ENCODE measurements around the gene PARL.

PARL gene

GRCh38 chr3:183816681-183817510, 67.8 kb downstream of the PARL start:
- H2BK12ac ChIP-seq (ENCODE audit: low read length in 2 of 2) = no peak overlapping the region
- H3K79me1 ChIP-seq (replicated peaks; ENCODE audit: low read length, poor library complexity, severe bottlenecking) = peaks cover 4% of the 10 kb centered on the region
- H3K23ac ChIP-seq (ENCODE audit: low read length in 2 of 2) = no peak overlapping the region
- H3K18ac ChIP-seq (ENCODE audit: low read depth in 1 of 2, low read length in 2 of 2) = no peak overlapping the region
- H3K14ac ChIP-seq (ENCODE audit: low read length in 2 of 2) = no peak overlapping the region
- 92% methylated on average over 20 of the region's 20 CpGs for WGBS
- DNase-seq = no peak
- H3K4me3 ChIP-seq (ENCODE audit: insufficient read depth in 1 of 2, low read depth in 1 of 2, low read length in 2 of 2) = no peak overlapping the region
- H3K4me1 ChIP-seq (ENCODE audit: control insufficient read depth, insufficient read depth, low read depth, low read length) = peaks cover 6% of the 10 kb centered on the region
- H2AFZ ChIP-seq (ENCODE audit: low read depth, low read length) = no peak overlapping the region
- H3K36me3 ChIP-seq (ENCODE audit: control insufficient read depth in 1 of 2, insufficient read depth in 2 of 2, low read depth in 1 of 2, low read length in 2 of 2) = peaks cover 11 to 36% of the 10 kb centered on the region in 2 experiments
- no peak overlapping the region for H2AK5ac ChIP-seq (ENCODE audit: low read length, severe bottlenecking)
- no peak overlapping the region for H3K4ac ChIP-seq (ENCODE audit: low read depth in 1 of 2, low read length in 2 of 2)
- no peak overlapping the region for H2BK15ac ChIP-seq (ENCODE audit: low read depth, poor library complexity, severe bottlenecking)
- no peaks in the 10 kb centered on the region for H3K27me3 ChIP-seq (ENCODE audit: control insufficient read depth in 1 of 2, insufficient read depth in 1 of 2, low read length in 2 of 2)
- H3K9me3 ChIP-seq (ENCODE audit: control insufficient read depth, low read length) = no peaks in the 10 kb centered on the region
- no peak overlapping the region for H3K27ac ChIP-seq (ENCODE audit: low read length, poor library complexity, severe bottlenecking)
- no peak overlapping the region for H3K4me2 ChIP-seq (ENCODE audit: low read length, poor library complexity, severe bottlenecking)
- no peak overlapping the region for H3K9ac ChIP-seq (ENCODE audit: low read length)
- H2BK5ac ChIP-seq (ENCODE audit: low read depth, low read length, poor library complexity, severe bottlenecking) = no peak overlapping the region
- H2BK120ac ChIP-seq (ENCODE audit: low read depth, low read length) = no peak overlapping the region
- no peak overlapping the region for H4K8ac ChIP-seq (ENCODE audit: low read length)
- no peak overlapping the region for H4K91ac ChIP-seq (ENCODE audit: low read length)

GRCh38 chr3:183815951-183816475, 68.7 kb downstream of the PARL start:
- Histone ChIP-seq H3K9me3 (ENCODE audit: control insufficient read depth, low read length) (no peaks in the 10 kb centered on the region), H2BK15ac (ENCODE audit: low read depth, poor library complexity, severe bottlenecking) (no peak overlapping the region), H2BK5ac (ENCODE audit: low read depth, low read length, poor library complexity, severe bottlenecking) (no peak overlapping the region), H3K18ac (ENCODE audit: low read depth in 1 of 2, low read length in 2 of 2) (no peak overlapping the region), H3K27ac (ENCODE audit: low read length, poor library complexity, severe bottlenecking) (no peak overlapping the region), H4K91ac (ENCODE audit: low read length) (no peak overlapping the region), H3K4me2 (ENCODE audit: low read length, poor library complexity, severe bottlenecking) (no peak overlapping the region), H4K8ac (ENCODE audit: low read length) (no peak overlapping the region), H2BK120ac (ENCODE audit: low read depth, low read length) (no peak overlapping the region), H3K4me1 (ENCODE audit: control insufficient read depth, insufficient read depth, low read depth, low read length) (peaks cover 6% of the 10 kb centered on the region), H3K4ac (ENCODE audit: low read depth in 1 of 2, low read length in 2 of 2) (no peak overlapping the region), H3K4me3 (ENCODE audit: insufficient read depth in 1 of 2, low read depth in 1 of 2, low read length in 2 of 2) (no peak overlapping the region), H3K36me3 (ENCODE audit: control insufficient read depth in 1 of 2, insufficient read depth in 2 of 2, low read depth in 1 of 2, low read length in 2 of 2) (peaks cover 20 to 44% of the 10 kb centered on the region in 2 experiments), H2AFZ (ENCODE audit: low read depth, low read length) (no peak overlapping the region), H2BK12ac (ENCODE audit: low read length in 2 of 2) (no peak overlapping the region), H2AK5ac (ENCODE audit: low read length, severe bottlenecking) (no peak overlapping the region), H3K9ac (ENCODE audit: low read length) (no peak overlapping the region), H3K27me3 (ENCODE audit: control insufficient read depth in 1 of 2, insufficient read depth in 1 of 2, low read length in 2 of 2) (no peaks in the 10 kb centered on the region), H3K14ac (ENCODE audit: low read length in 2 of 2) (no peak overlapping the region), H3K23ac (ENCODE audit: low read length in 2 of 2) (no peak overlapping the region), H3K79me1 (replicated peaks; ENCODE audit: low read length, poor library complexity, severe bottlenecking) (peaks cover 5% of the 10 kb centered on the region)
- DNase-seq = no peak
- 92% methylated on average over 12 of the region's 12 CpGs for WGBS

GRCh38 chr3:183815563-183815940, 69.1 kb downstream of the PARL start:
- Histone ChIP-seq H4K8ac (ENCODE audit: low read length) (no peak overlapping the region), H2BK12ac (ENCODE audit: low read length in 2 of 2) (no peak overlapping the region), H3K9me3 (ENCODE audit: control insufficient read depth, low read length) (no peaks in the 10 kb centered on the region), H3K36me3 (ENCODE audit: control insufficient read depth in 1 of 2, insufficient read depth in 2 of 2, low read depth in 1 of 2, low read length in 2 of 2) (peaks cover 24 to 49% of the 10 kb centered on the region in 2 experiments), H3K27me3 (ENCODE audit: control insufficient read depth in 1 of 2, insufficient read depth in 1 of 2, low read length in 2 of 2) (no peaks in the 10 kb centered on the region), H2BK15ac (ENCODE audit: low read depth, poor library complexity, severe bottlenecking) (no peak overlapping the region), H3K27ac (ENCODE audit: low read length, poor library complexity, severe bottlenecking) (no peak overlapping the region), H4K91ac (ENCODE audit: low read length) (no peak overlapping the region), H3K23ac (ENCODE audit: low read length in 2 of 2) (no peak overlapping the region), H3K14ac (ENCODE audit: low read length in 2 of 2) (no peak overlapping the region), H2BK120ac (ENCODE audit: low read depth, low read length) (no peak overlapping the region), H2AFZ (ENCODE audit: low read depth, low read length) (no peak overlapping the region), H3K4me1 (ENCODE audit: control insufficient read depth, insufficient read depth, low read depth, low read length) (peaks cover 6% of the 10 kb centered on the region), H3K9ac (ENCODE audit: low read length) (no peak overlapping the region), H3K4me2 (ENCODE audit: low read length, poor library complexity, severe bottlenecking) (no peak overlapping the region), H2BK5ac (ENCODE audit: low read depth, low read length, poor library complexity, severe bottlenecking) (no peak overlapping the region), H3K4me3 (ENCODE audit: insufficient read depth in 1 of 2, low read depth in 1 of 2, low read length in 2 of 2) (no peak overlapping the region), H3K18ac (ENCODE audit: low read depth in 1 of 2, low read length in 2 of 2) (no peak overlapping the region), H2AK5ac (ENCODE audit: low read length, severe bottlenecking) (no peak overlapping the region), H3K4ac (ENCODE audit: low read depth in 1 of 2, low read length in 2 of 2) (no peak overlapping the region), H3K79me1 (replicated peaks; ENCODE audit: low read length, poor library complexity, severe bottlenecking) (peaks cover 7% of the 10 kb centered on the region)
- 82% methylated on average over 6 of the region's 9 CpGs for WGBS
- DNase-seq = no peak

- Histone ChIP-seq H3K27me3 (ENCODE audit: control insufficient read depth in 1 of 2, insufficient read depth in 1 of 2, low read length in 2 of 2) (no peaks in the 10 kb centered on the region), H2BK12ac (ENCODE audit: low read length in 2 of 2) (no peak overlapping the region), H2AK5ac (ENCODE audit: low read length, severe bottlenecking) (no peak overlapping the region), H3K18ac (ENCODE audit: low read depth in 1 of 2, low read length in 2 of 2) (no peak overlapping the region), H3K4me3 (ENCODE audit: insufficient read depth in 1 of 2, low read depth in 1 of 2, low read length in 2 of 2) (no peak overlapping the region), H3K79me1 (replicated peaks; ENCODE audit: low read length, poor library complexity, severe bottlenecking) (peaks cover 6% of the 10 kb centered on the region), H3K23ac (ENCODE audit: low read length in 2 of 2) (no peak overlapping the region), H3K36me3 (ENCODE audit: control insufficient read depth in 1 of 2, insufficient read depth in 2 of 2, low read depth in 1 of 2, low read length in 2 of 2) (peaks cover 37 to 52% of the 10 kb centered on the region in 2 experiments), H4K8ac (ENCODE audit: low read length) (no peak overlapping the region), H3K9ac (ENCODE audit: low read length) (no peak overlapping the region), H2AFZ (ENCODE audit: low read depth, low read length) (no peak overlapping the region), H3K27ac (ENCODE audit: low read length, poor library complexity, severe bottlenecking) (no peak overlapping the region), H3K4me2 (ENCODE audit: low read length, poor library complexity, severe bottlenecking) (no peak overlapping the region), H4K91ac (ENCODE audit: low read length) (no peak overlapping the region), H3K9me3 (ENCODE audit: control insufficient read depth, low read length) (no peaks in the 10 kb centered on the region), H3K4me1 (ENCODE audit: control insufficient read depth, insufficient read depth, low read depth, low read length) (peaks cover 6% of the 10 kb centered on the region), H3K14ac (ENCODE audit: low read length in 2 of 2) (no peak overlapping the region), H3K4ac (ENCODE audit: low read depth in 1 of 2, low read length in 2 of 2) (no peak overlapping the region), H2BK5ac (ENCODE audit: low read depth, low read length, poor library complexity, severe bottlenecking) (no peak overlapping the region), H2BK15ac (ENCODE audit: low read depth, poor library complexity, severe bottlenecking) (no peak overlapping the region), H2BK120ac (ENCODE audit: low read depth, low read length) (no peak overlapping the region)
- no peak for DNase-seq
- WGBS = 100% methylated on average over 1 of the region's 1 CpG
These were observed 70.4 kb downstream of the PARL start for GRCh38 chr3:183814240-183814639.
